GM12875 (cell line): ENCODE measurements around the gene SFXN5.

Source experiments
- H3K4me3 ChIP-seq: one replicate; pipeline ENCODE4 v1.5.1; 2011; ENCODE audit warnings: low read depth, low read length, control low read depth
- CTCF ChIP-seq: IDR thresholded peaks from 2 replicates; pipeline ENCODE4 v1.5.1; 2011; ENCODE audit warnings: low read depth, mild to moderate bottlenecking, control low read depth, inconsistent platforms, low read length, moderate library complexity, borderline replicate concordance; ENCODE audit not compliant: insufficient read depth

Gene SFXN5

GRCh38 chr2:72924353-72925240 lies 146.9 kb downstream of the SFXN5 start:
- no peak overlapping the region for H3K4me3 ChIP-seq
- TF ChIP-seq CTCF, result no peak

- TF ChIP-seq CTCF, result no peak
- H3K4me3 ChIP-seq, result no peak overlapping the region
Measured at GRCh38 chr2:72923833-72924352, 147.6 kb downstream of the SFXN5 start.

- no peak for TF ChIP-seq CTCF
- no peak overlapping the region for H3K4me3 ChIP-seq
Measured at GRCh38 chr2:72921853-72922252, 149.7 kb downstream of the SFXN5 start.

- no peak for TF ChIP-seq CTCF
- no peak overlapping the region for H3K4me3 ChIP-seq
Measured at GRCh38 chr2:72921088-72921851, 150.2 kb downstream of the SFXN5 start.

GRCh38 chr2:72920318-72921087 lies 151.0 kb downstream of the SFXN5 start:
- H3K4me3 ChIP-seq, result no peak overlapping the region
- TF ChIP-seq CTCF, result no peak

GRCh38 chr2:72919414-72920317 lies 151.8 kb downstream of the SFXN5 start:
- H3K4me3 ChIP-seq, result no peak overlapping the region
- no peak for TF ChIP-seq CTCF
